ENCODE measurements around the gene TPM3. TPM values are rescaled to one million over a fixed set of nuclear protein-coding genes. Genes with fewer than 3 reads are reported as not detected.

TPM3 gene
- total and polyA plus RNA-seq, 9 of the 15 experiments (the other 6 are each of a cell fraction or from before 2014, with no cell fraction given): 202 to 604 (median 421) TPM

DNA sequence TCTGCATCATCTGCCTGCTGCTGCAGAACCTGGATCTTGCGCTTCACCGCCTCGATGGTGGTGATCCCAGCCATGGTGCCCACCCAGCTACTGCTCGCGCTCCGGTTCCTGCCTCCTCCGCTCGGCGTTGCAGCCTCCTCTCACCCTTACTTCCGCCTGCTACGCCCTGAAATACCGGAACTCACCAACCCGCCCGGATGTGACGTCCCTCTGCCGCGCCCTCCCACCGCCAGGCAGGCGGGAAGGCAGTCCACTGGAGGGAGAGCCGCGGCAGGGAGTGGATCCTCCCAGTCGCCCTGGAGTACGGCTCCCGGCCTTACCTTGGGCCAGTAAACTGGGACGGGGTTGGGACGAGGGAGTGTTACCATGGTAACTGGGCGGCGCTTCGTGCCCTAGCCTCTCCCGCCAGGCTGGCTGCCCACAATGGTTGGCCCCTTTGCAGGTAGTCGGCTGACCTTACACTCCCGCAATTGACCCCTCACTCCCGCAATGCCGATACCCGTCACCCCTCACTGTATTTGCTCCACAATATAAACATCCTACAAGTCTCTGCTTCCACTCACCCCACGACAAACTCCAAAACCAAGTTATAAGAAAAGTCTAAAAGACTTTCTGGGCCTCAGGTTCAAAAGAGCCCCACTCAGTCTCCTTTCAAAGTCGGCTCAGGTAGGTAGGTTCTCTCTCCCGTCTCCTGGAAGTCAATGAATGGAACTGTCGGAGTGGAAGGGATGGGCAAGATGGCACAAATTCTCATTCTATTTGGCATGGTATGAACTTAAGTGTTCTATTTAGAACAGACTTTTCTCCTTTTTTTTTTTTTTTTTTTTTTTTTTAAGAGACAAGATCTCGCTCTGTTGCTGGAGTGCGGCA is 8.6 kb downstream of the TPM3 start (continued):
- no peak for TF ChIP-seq ZBTB5 (IDR thresholded peaks at IDR 0.05)
- TF ChIP-seq, protein P1, sequence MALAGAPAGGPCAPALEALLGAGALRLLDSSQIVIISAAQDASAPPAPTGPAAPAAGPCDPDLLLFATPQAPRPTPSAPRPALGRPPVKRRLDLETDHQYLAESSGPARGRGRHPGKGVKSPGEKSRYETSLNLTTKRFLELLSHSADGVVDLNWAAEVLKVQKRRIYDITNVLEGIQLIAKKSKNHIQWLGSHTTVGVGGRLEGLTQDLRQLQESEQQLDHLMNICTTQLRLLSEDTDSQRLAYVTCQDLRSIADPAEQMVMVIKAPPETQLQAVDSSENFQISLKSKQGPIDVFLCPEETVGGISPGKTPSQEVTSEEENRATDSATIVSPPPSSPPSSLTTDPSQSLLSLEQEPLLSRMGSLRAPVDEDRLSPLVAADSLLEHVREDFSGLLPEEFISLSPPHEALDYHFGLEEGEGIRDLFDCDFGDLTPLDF (CRISPR knock-in tag; IDR thresholded peaks at IDR 0.05): peak; percentile 96
- no peak for TF ChIP-seq MECOM (CRISPR knock-in tag; IDR thresholded peaks at IDR 0.05)
- TF ChIP-seq NFRKB (IDR thresholded peaks at IDR 0.05; ENCODE audit: low read depth): peak; percentile 51
- 0 out of 2 replicates have a peak, but pooled peaks have one; percentile 36 for TF ChIP-seq GATAD2A (IDR thresholded peaks at IDR 0.05)
- no peak for TF ChIP-seq ZNF57 (CRISPR knock-in tag; IDR thresholded peaks at IDR 0.05)
- TF ChIP-seq, protein P2, sequence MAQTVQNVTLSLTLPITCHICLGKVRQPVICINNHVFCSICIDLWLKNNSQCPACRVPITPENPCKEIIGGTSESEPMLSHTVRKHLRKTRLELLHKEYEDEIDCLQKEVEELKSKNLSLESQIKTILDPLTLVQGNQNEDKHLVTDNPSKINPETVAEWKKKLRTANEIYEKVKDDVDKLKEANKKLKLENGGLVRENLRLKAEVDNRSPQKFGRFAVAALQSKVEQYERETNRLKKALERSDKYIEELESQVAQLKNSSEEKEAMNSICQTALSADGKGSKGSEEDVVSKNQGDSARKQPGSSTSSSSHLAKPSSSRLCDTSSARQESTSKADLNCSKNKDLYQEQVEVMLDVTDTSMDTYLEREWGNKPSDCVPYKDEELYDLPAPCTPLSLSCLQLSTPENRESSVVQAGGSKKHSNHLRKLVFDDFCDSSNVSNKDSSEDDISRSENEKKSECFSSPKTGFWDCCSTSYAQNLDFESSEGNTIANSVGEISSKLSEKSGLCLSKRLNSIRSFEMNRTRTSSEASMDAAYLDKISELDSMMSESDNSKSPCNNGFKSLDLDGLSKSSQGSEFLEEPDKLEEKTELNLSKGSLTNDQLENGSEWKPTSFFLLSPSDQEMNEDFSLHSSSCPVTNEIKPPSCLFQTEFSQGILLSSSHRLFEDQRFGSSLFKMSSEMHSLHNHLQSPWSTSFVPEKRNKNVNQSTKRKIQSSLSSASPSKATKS (CRISPR knock-in tag; IDR thresholded peaks at IDR 0.05): no peak
- TF ChIP-seq ZC3H11A (IDR thresholded peaks at IDR 0.05; ENCODE audit: low read depth, low read length): no peak
- no peak for TF ChIP-seq ZBTB26 (CRISPR knock-in tag; IDR thresholded peaks at IDR 0.05)
- no peak for TF ChIP-seq GTF2A2 (tag; IDR thresholded peaks at IDR 0.05)
- TF ChIP-seq TAL1 (IDR thresholded peaks at IDR 0.05): no peak
- TF ChIP-seq, protein P3, sequence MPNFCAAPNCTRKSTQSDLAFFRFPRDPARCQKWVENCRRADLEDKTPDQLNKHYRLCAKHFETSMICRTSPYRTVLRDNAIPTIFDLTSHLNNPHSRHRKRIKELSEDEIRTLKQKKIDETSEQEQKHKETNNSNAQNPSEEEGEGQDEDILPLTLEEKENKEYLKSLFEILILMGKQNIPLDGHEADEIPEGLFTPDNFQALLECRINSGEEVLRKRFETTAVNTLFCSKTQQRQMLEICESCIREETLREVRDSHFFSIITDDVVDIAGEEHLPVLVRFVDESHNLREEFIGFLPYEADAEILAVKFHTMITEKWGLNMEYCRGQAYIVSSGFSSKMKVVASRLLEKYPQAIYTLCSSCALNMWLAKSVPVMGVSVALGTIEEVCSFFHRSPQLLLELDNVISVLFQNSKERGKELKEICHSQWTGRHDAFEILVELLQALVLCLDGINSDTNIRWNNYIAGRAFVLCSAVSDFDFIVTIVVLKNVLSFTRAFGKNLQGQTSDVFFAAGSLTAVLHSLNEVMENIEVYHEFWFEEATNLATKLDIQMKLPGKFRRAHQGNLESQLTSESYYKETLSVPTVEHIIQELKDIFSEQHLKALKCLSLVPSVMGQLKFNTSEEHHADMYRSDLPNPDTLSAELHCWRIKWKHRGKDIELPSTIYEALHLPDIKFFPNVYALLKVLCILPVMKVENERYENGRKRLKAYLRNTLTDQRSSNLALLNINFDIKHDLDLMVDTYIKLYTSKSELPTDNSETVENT (CRISPR knock-in tag; IDR thresholded peaks at IDR 0.05): peak; percentile 84
- no peak for TF ChIP-seq ILF3 (IDR thresholded peaks at IDR 0.05; ENCODE audit: borderline replicate concordance)
- TF ChIP-seq KLF10 (CRISPR knock-in tag; IDR thresholded peaks at IDR 0.05): no peak
- peak; percentile 64; the same call in 1 of the 2 replicates for TF ChIP-seq ZEB2 (IDR thresholded peaks at IDR 0.05)
- no peak for TF ChIP-seq PREB (CRISPR knock-in tag; IDR thresholded peaks at IDR 0.05)
- TF ChIP-seq STAG1 (CRISPR knock-in tag; IDR thresholded peaks at IDR 0.05; ENCODE audit: borderline replicate concordance): no peak
- peak in 1 of 2 experiments; percentile 72; a peak in 2 of 4 replicates for TF ChIP-seq TRIM24 (IDR thresholded peaks at IDR 0.05)

Data from K562 (cell line).